MM.1S (cell line): Measurements from ENCODE around the gene KMO.

Experiments used
- DNase-seq: peaks from one replicate; pipeline ENCODE4 v3.0.0-alpha.2; 2015
- H2AFZ ChIP-seq: fragments of 300-600 bp; sonication (generic); 2 replicates; pipeline ENCODE4 v1.6.0; 2016; ENCODE audit warnings: antibody characterized with exemption, low read length
- H3F3A ChIP-seq: fragments of 300-600 bp; sonication (generic); 2 replicates; pipeline ENCODE4 v1.6.1; 2016; ENCODE audit warnings: mild to moderate bottlenecking, antibody characterized with exemption, low read length, moderate library complexity, mixed read lengths; ENCODE audit not compliant: insufficient read depth
- H3K27ac ChIP-seq: fragments of 300-600 bp; sonication (generic); 2 replicates; pipeline ENCODE4 v1.5.1; 2016; ENCODE audit warnings: mild to moderate bottlenecking, low read length
- H3K27me3 ChIP-seq: fragments of 300-600 bp; sonication (generic); replicated peaks from 2 replicates; pipeline ENCODE4 v1.6.0; 2016; ENCODE audit warnings: low read length; ENCODE audit not compliant: insufficient read depth
- H3K36me3 ChIP-seq: fragments of 300-600 bp; sonication (generic); replicated peaks from 2 replicates; pipeline ENCODE4 v1.6.1; 2016; ENCODE audit warnings: mild to moderate bottlenecking, low read length, mixed read lengths; ENCODE audit not compliant: insufficient read depth
- H3K4me1 ChIP-seq: fragments of 300-600 bp; sonication (generic); 2 replicates; pipeline ENCODE4 v1.6.1; 2016; ENCODE audit warnings: low read length, mixed read lengths
- H3K4me2 ChIP-seq: fragments of 300-600 bp; sonication (generic); 2 replicates; pipeline ENCODE4 v1.6.0; 2016; ENCODE audit warnings: low read depth, low read length
- H3K4me3 ChIP-seq: fragments of 300-600 bp; sonication (generic); 2 replicates; pipeline ENCODE4 v1.5.1; 2016; ENCODE audit warnings: low read length, mixed read lengths
- H3K79me2 ChIP-seq: fragments of 300-600 bp; sonication (generic); 2 replicates; pipeline ENCODE4 v1.6.1; 2016; ENCODE audit warnings: mixed run types, low read length, mixed read lengths
- H3K9ac ChIP-seq: fragments of 300-600 bp; sonication (generic); 2 replicates; pipeline ENCODE4 v1.6.1; 2016; ENCODE audit warnings: low read length, mixed read lengths
- H3K9me2 ChIP-seq: fragments of 300-600 bp; sonication (generic); replicated peaks from 2 replicates; pipeline ENCODE4 v1.6.1; 2016; ENCODE audit warnings: mild to moderate bottlenecking, low read length, mixed read lengths; ENCODE audit not compliant: insufficient read depth
- H3K9me3 ChIP-seq: fragments of 300-600 bp; sonication (generic); replicated peaks from 2 replicates; pipeline ENCODE4 v1.6.1; 2016; ENCODE audit warnings: mild to moderate bottlenecking, low read length, mixed read lengths; ENCODE audit not compliant: insufficient read depth
- H4K20me1 ChIP-seq: fragments of 300-600 bp; sonication (generic); 2 replicates; pipeline ENCODE4 v1.6.1; 2016; ENCODE audit warnings: mild to moderate bottlenecking, low read length, moderate library complexity, mixed read lengths; ENCODE audit not compliant: insufficient read depth
- EZH2 ChIP-seq: fragments of 300-600 bp; sonication (generic); optimal IDR thresholded peaks from 2 replicates; pipeline ENCODE3; 2017; ENCODE audit warnings: low read depth, mild to moderate bottlenecking, antibody characterized with exemption, low read length, mixed read lengths
- EZH2phosphoT487 ChIP-seq: fragments of 300-600 bp; sonication (generic); IDR thresholded peaks from 2 replicates; pipeline ENCODE4 v1.6.1; 2018; ENCODE audit warnings: antibody characterized with exemption, low read length
- TF ChIP-seq, protein P1 (sequence below): fragments of 300-600 bp; sonication (generic); IDR thresholded peaks from 2 replicates; pipeline ENCODE4 v1.5.1; 2016; ENCODE audit warnings: antibody characterized with exemption, low read length, mixed read lengths

The KMO gene

DNA sequence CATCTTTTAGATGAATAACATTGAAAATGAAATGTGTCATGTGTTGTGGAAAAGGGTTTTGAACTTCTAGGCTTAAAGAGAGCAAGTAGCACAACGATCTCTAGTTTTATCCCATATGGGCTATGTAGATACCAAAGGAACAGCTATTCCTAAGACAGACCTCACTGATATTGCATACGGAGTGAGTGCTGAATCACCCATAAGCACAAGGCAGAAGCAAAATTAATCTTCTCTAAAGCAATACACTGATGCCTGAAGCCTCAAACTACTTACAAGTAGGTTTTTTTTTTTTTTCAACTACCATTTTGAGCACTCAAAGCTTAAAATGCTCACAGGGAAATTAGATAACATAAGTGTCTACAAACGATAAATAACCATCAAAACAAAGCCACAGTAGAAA lies 5.0 kb upstream of the KMO start:
- H3K79me2 ChIP-seq: no peaks in the 10 kb centered on the region
- H3K27me3 ChIP-seq: no peaks in the 10 kb centered on the region
- no peaks in the 10 kb centered on the region for H3K9me3 ChIP-seq
- H3K4me3 ChIP-seq: no peak overlapping the region
- peaks cover 7% of the 10 kb centered on the region; the same call in 1 of the 2 replicates for H3K4me1 ChIP-seq
- no peaks in the 10 kb centered on the region for H4K20me1 ChIP-seq
- no peak overlapping the region for H3K4me2 ChIP-seq
- no peak overlapping the region for H3K9ac ChIP-seq
- H3F3A ChIP-seq: peaks cover 8% of the 10 kb centered on the region
- no peak for DNase-seq
- no peaks in the 10 kb centered on the region for H3K9me2 ChIP-seq
- H3K36me3 ChIP-seq: no peaks in the 10 kb centered on the region
- H3K27ac ChIP-seq: no peak overlapping the region
- TF ChIP-seq, protein P1, sequence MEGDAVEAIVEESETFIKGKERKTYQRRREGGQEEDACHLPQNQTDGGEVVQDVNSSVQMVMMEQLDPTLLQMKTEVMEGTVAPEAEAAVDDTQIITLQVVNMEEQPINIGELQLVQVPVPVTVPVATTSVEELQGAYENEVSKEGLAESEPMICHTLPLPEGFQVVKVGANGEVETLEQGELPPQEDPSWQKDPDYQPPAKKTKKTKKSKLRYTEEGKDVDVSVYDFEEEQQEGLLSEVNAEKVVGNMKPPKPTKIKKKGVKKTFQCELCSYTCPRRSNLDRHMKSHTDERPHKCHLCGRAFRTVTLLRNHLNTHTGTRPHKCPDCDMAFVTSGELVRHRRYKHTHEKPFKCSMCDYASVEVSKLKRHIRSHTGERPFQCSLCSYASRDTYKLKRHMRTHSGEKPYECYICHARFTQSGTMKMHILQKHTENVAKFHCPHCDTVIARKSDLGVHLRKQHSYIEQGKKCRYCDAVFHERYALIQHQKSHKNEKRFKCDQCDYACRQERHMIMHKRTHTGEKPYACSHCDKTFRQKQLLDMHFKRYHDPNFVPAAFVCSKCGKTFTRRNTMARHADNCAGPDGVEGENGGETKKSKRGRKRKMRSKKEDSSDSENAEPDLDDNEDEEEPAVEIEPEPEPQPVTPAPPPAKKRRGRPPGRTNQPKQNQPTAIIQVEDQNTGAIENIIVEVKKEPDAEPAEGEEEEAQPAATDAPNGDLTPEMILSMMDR: no peak
- no peak for TF ChIP-seq EZH2
- TF ChIP-seq EZH2phosphoT487: no peak
- no peak overlapping the region for H2AFZ ChIP-seq

DNA sequence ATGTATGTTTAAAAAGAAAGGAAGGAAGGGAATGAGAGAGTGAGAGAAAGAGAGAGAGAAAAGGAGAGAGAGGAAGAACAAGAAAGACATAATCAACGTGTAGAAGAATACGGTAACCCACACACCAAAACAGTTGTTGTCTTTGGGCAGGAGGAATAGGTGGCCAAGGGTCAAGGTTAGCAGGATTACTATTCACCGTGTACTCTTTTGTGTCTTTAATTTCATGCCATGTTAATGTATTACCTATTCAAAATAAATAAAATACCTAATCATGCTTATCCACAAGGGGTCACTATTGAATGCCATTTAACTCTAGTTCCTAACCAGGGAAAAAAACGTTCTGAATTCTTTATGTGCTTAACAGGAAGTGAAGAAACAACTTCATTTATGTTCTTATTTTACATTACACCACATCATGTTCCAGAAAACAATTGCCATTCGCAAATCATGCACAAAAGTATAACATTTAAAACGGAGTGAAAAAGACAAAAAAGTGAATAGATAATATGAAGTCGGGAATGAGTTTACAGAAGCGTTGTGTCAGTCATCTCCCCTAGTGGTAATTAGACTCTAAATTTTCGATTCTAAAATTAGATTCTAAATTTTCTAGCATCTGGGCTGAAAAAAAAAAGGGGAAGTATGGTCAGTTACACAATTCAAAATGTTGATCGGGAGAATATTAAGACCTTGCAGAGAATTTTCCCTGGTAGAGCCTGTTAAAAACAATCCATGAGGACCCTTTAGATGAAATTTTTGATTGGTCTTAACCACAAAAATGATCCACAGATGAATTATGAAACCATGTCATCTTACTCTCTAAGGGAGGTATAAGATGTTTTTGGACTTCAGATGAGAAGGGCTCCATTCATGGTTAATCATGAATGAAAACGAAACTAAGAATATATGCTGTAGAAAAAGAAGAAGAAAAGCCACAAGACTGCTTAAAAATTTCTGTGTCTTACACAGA lies 700 bp upstream of the KMO start:
- Histone ChIP-seq H3K9ac (peak overlapping the region; percentile 58), H3K36me3 (no peaks in the 10 kb centered on the region), H3K79me2 (no peaks in the 10 kb centered on the region), H3K27ac (peak overlapping the region; percentile 77), H3F3A (peaks cover 32% of the 10 kb centered on the region), H3K4me3 (peak overlapping the region; percentile 62), H4K20me1 (no peaks in the 10 kb centered on the region), H3K4me2 (peak overlapping the region; percentile 81), H3K4me1 (peaks cover 16% of the 10 kb centered on the region), H3K27me3 (no peaks in the 10 kb centered on the region), H3K9me2 (no peaks in the 10 kb centered on the region), H3K9me3 (no peaks in the 10 kb centered on the region), H2AFZ (peak overlapping the region; percentile 56)
- no peak for TF ChIP-seq EZH2phosphoT487
- TF ChIP-seq, protein P1: peak; percentile 73
- peak; percentile 90 for DNase-seq

DNA sequence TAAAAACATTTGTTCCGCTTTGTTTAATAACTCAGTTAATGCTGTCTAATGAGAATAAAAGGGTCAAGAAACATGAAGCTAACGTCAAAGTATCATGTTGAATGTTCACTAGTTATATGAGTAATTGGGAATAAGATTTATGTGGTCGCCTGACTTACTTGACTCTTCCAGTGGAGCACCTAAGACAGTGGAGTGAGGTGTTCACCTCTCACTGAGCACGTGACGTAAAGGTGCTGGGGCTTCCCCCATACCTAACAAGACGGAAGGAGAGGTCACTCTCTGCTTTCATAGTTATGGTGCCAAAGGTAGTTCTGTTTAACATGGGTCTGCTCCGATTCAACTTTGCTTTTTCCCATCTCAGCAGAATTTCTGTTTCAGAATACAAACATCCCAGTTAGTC lies 686 bp downstream of the KMO start:
- Histone ChIP-seq H3K36me3 (no peaks in the 10 kb centered on the region), H3K9me2 (no peaks in the 10 kb centered on the region), H3K4me2 (peak overlapping the region; percentile 81), H3F3A (peaks cover 32% of the 10 kb centered on the region), H3K9me3 (no peaks in the 10 kb centered on the region), H3K9ac (peak overlapping the region; percentile 39), H3K79me2 (no peaks in the 10 kb centered on the region), H3K27me3 (no peaks in the 10 kb centered on the region), H3K27ac (peak overlapping the region; percentile 77), H3K4me1 (peaks cover 16% of the 10 kb centered on the region), H2AFZ (peak overlapping the region; percentile 71), H4K20me1 (no peaks in the 10 kb centered on the region), H3K4me3 (peak overlapping the region; percentile 62)
- peak; percentile 91 for DNase-seq
- TF ChIP-seq, protein P1: no peak
- TF ChIP-seq EZH2phosphoT487 (no peak), EZH2 (no peak)
